ENCODE data around the gene WDFY4.

The WDFY4 gene

DNA sequence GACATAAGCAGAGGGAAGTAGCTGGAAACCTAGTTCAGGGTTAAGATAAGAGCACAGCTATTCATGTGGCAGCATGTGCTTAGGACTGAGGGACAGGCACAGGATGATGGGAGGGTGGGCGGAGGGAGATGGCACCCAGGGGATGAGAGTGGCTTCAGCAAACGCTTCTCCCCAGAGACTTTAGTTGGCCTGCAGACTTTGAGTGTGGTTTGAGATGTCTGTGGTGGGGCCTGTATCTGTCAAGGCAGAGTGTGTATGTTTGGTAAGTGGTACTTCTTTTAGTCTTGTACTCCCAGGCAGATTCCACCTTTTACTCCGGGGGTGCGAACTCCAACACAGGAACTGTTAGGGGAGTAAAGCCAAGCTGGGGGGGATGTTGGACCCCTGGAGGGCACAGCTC, 88.9 kb downstream of the WDFY4 start:
- DNase-seq (ENCODE audit: low spot score), result no peak

DNA sequence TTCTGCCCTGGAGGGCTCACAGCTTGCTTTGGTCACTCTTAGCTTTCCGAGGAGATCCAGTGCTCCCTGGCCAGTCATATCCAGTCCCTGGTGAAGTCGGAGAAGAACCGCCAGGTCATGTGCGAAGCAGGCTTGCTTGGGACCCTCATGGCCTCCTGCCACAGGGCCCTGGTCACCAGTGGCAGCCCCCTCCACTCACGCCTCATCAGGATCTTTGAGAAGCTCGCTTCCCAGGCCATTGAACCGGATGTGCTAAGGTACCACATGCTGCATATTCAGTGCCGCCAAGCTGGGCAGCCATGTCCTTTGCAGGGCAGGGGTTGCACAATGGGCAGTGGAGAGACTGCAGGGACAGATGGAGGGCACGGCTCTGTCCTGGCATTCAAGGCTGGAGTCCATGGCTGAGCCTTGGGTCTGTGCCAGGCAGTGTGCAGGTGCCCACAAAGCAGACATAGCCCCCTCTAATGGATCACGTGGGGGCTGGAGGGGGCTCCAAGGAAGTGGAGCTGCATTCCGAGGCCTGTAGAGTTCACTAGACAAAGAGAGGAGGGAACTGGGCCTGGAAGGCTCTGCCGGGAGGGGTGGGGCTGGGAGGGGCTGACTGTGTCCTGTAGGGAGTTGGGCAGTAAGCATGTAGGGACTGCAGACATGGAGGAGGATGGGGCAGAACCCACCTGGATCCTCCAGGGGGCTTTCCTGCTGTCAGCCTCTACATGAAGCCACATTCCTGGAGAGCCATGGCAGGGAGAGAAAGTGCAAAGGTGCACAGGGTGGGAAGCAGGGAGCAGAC, 89.9 kb downstream of the WDFY4 start:
- no peak for DNase-seq (ENCODE audit: low spot score)

GRCh38 chr10:48775206-48775517, 90.5 kb downstream of the WDFY4 start:
- DNase-seq (ENCODE audit: low spot score), result no peak

- no peak for DNase-seq (ENCODE audit: low spot score)
These were observed 91.4 kb downstream of the WDFY4 start for GRCh38 chr10:48776005-48776522.

DNA sequence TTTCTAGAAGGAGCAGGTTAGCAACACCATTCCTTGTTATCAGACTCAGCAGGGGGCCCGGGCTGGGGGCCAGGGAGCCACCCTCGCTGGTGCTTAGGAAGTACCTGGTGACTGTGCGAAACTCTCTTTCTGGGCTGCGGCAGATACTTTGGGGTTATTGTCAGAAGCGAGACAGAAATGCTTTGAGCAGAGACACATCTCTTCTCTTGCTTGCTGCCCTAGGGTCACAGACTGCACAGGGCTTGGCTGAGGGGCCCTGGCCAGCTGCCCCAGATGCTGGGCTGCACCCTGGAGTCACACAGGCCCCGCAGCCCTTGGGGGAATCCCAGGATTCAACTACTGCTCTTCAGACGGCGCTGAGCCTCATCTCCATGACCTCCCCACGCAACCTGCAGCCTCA, 91.9 kb downstream of the WDFY4 start:
- no peak for DNase-seq (ENCODE audit: low spot score)

- DNase-seq (ENCODE audit: low spot score), result no peak
These were observed 92.4 kb downstream of the WDFY4 start for GRCh38 chr10:48777110-48777509.

DNA sequence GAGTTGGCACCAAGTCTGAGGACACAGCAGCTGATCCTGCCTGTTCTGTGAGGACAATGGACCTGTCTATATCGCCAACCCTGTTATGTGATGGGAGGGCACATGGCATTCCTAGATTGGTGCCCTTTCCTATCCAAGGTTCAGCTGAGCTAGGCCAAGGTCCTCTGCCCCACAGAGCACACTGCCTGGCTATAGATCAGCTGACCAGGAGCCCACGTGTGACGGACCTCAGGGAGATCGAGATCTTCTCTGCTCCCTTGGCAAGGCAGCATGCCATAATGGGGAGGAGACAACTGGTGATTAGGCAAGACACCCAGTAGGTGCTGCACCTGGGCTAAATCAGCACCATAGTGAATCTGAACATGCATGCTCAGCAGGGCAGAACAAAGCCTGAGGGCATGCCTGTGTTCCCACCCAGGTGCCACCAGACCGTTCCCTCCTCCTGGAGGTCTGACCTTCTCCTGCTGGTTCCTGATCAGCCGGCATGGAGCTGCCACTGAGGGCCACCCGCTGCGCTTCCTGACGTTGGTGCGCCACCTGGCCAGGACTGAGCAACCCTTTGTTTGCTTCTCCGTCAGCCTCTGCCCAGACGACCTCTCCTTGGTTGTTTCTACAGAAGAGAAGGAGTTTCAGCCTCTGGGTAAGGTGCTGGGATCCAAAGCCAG, 93.7 kb downstream of the WDFY4 start:
- DNase-seq (ENCODE audit: low spot score), result no peak

DNA sequence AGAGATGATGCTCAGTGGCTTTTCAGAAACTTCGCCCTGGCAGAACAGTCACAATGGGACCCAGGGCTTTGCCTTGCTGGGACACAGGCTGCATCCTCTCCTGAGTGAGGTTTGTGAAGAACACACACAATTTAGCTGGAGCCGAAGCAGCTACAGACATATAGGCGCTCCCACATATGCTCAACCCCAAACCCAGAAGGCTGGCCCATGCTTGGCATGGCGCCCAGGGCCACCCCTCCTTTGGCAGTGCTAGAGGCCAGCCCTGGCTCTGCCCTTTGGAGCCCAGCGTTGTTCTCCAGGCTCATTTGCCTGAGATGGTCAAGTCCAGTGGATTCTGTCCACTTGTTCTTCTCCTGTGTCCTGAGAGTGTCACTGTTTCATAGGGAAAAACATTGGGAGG, 94.4 kb downstream of the WDFY4 start:
- DNase-seq (ENCODE audit: low spot score), result no peak

- DNase-seq (ENCODE audit: low spot score), result no peak
These were observed 95.0 kb downstream of the WDFY4 start for GRCh38 chr10:48779546-48780152.

GRCh38 chr10:48780341-48780740, 95.7 kb downstream of the WDFY4 start:
- no peak for DNase-seq (ENCODE audit: low spot score)

GRCh38 chr10:48782386-48782785, 97.7 kb downstream of the WDFY4 start:
- no peak for DNase-seq (ENCODE audit: low spot score)

DNA sequence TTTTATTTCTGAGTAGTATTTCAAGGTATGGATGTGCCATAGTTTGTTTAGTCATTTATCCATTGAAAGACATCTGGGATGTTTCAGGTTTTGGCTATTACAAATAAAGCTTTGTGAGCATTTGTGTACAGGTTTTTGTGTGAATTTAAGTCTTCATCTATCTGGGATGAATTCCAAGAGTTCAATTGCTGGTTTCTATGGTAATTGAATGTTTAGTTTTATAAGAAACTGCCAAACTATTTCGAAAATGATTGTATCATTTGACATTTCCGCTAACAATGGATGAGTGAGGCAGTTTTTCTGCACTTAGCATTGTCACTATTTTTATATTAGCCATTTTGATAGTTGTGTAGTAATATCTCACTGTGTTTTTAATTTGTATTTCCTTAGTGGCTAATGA, 99.4 kb downstream of the WDFY4 start:
- DNase-seq (ENCODE audit: low spot score), result no peak

GRCh38 chr10:48785796-48786195, 101.1 kb downstream of the WDFY4 start:
- DNase-seq (ENCODE audit: low spot score), result no peak

DNA sequence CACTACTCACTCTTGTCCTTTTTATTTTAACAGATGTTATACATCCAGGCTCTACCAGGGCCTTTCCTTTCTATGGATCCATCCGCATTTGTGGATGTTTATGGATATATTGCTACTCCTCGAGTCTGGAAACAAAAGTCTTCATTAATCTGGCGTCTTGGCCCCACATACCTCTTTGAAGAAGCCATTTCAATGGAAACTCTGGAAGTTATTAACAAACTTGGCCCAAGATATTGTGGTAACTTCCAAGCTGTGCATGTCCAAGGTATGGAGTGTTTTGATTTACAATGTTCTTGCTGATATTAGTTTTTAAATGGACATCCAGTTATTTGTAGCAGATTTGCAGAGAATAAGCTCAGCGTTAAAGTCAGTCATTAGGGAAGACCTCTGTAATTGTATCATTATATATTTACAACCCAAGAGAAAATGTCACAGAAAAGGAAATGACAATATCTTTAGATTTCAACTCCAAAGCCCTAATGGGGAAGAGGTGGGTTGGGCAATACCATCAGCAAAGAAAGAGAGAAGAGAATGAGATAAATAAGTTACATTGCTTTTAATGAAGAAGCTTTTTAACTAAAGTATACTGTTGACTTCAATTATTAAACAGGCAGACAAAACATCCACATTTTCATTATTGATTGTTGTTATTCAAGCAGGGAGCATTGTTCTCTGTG, 102.1 kb downstream of the WDFY4 start:
- no peak for DNase-seq (ENCODE audit: low spot score)

- no peak for DNase-seq (ENCODE audit: low spot score)
These were observed 103.9 kb downstream of the WDFY4 start for GRCh38 chr10:48788554-48788953.

GRCh38 chr10:48789486-48790456, 105.1 kb downstream of the WDFY4 start:
- no peak for DNase-seq (ENCODE audit: low spot score)

GRCh38 chr10:48790457-48791044, 105.9 kb downstream of the WDFY4 start:
- DNase-seq (ENCODE audit: low spot score), result no peak

GRCh38 chr10:48791267-48791928, 106.7 kb downstream of the WDFY4 start:
- DNase-seq (ENCODE audit: low spot score), result peak; percentile 12

DNA sequence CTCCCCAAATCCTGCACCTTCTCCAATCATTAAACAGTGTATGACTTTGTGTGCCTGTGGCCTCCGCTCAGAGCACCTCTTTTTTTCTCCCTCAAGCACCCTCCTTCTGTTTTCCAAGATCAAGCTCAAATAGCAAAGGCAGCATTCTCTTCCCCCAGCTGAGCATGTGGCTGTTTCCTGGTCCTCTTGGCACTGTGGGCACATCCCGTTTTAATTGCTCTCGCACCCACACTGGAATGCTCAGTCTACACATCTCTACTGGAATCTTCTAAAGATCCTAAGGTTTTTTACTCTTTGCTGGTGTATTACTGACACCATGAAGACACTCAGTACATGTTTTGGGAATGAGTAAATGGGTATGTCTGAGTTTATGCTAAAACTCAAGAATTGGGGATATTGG, 107.4 kb downstream of the WDFY4 start:
- DNase-seq (ENCODE audit: low spot score), result no peak

DNA sequence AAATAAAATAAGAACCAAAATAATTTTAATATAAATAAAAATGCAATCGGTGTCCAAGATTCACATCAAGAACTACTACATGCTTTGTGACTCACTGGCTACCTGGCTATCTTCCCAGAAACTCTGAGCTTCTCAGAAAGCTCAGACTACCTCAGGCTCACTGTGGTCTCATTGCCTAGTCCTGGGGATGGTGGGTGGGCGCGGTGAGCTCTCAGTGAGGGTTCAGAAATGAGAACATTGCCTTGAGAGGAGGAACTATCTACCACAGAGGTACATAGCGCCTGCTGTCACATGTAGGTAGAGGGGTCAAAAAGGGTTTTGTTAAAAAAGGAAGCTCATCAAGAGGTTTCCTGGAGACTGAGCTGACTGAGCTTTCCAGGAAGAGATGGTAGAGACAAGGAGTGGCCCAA, 108.0 kb downstream of the WDFY4 start:
- DNase-seq (ENCODE audit: low spot score), result no peak

DNA sequence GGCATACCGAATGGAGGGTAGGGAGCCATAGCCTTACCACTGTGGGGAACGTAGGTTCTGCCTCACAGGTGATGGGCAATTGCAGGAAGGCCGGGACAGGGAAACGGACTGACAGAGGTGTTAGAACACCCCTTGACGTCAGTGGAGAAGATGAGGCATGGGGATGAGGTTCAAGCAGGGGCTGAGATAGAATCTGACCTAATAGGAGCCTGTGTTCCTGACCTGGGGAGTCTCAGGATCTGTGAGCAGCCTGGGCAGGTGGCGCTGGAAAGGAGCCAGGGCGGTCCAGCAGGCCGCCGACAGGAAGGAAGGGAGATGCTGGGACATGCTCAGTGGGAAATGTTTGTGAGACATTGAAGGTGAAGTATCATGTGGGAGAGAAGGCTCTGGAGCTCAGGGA, 109.4 kb downstream of the WDFY4 start:
- no peak for DNase-seq (ENCODE audit: low spot score)

All from cerebellar cortex (tissue), 1 donor.